GM21381 (cell line): ENCODE results near the gene SIRPD.
"Not testable (repeated sequence)": the region's sequence is repeated elsewhere in the genome, so short reads cannot be mapped to it uniquely, and the experiment has no call there.

Experiments
- ATAC-seq: cut with Tn5 transposase; IDR thresholded peaks from one replicate; pipeline ENCODE4 v1.9.1; 2021; ENCODE audit warnings: mild to moderate bottlenecking, moderate library complexity; ENCODE audit not compliant: unreplicated experiment

Gene SIRPD

GRCh38 chr20:1557605-1558004, at the start of gene SIRPD:
SIRPD (minus strand) TSS chr20:1557705; CDS start chr20:1557653, 52 bp downstream.
- ATAC-seq: no peak

GRCh38 chr20:1600736-1601135, 43.2 kb upstream of the SIRPD start:
- no peak for ATAC-seq

- no peak for ATAC-seq
Measured at GRCh38 chr20:1595333-1595732, 37.8 kb upstream of the SIRPD start.

GRCh38 chr20:1588533-1589460, 31.3 kb upstream of the SIRPD start:
- ATAC-seq: no peak

GRCh38 chr20:1587781-1588532, 30.5 kb upstream of the SIRPD start:
- no peak for ATAC-seq

GRCh38 chr20:1579488-1579887, 22.0 kb upstream of the SIRPD start:
- ATAC-seq: no peak

- ATAC-seq: no peak
Measured at GRCh38 chr20:1577906-1578305, 20.4 kb upstream of the SIRPD start.

- ATAC-seq: not testable (repeated sequence)
Measured at GRCh38 chr20:1577313-1577712, 19.8 kb upstream of the SIRPD start.

GRCh38 chr20:1576641-1577040, 19.1 kb upstream of the SIRPD start:
- ATAC-seq: no peak

GRCh38 chr20:1576003-1576402, 18.5 kb upstream of the SIRPD start:
- not testable (repeated sequence) for ATAC-seq

GRCh38 chr20:1571583-1571982, 14.1 kb upstream of the SIRPD start:
- ATAC-seq: not testable (repeated sequence)

- no peak for ATAC-seq
Measured at GRCh38 chr20:1569415-1569881, 11.9 kb upstream of the SIRPD start.

GRCh38 chr20:1568163-1568490, 10.6 kb upstream of the SIRPD start:
- ATAC-seq: no peak

GRCh38 chr20:1567392-1568162, 10.1 kb upstream of the SIRPD start:
- ATAC-seq: no peak

GRCh38 chr20:1566701-1567100, 9.2 kb upstream of the SIRPD start:
- ATAC-seq: no peak

GRCh38 chr20:1565461-1565860, 8.0 kb upstream of the SIRPD start:
- no peak for ATAC-seq

GRCh38 chr20:1563598-1563997, 6.1 kb upstream of the SIRPD start:
- ATAC-seq: no peak

GRCh38 chr20:1562622-1563021, 5.1 kb upstream of the SIRPD start:
- no peak for ATAC-seq

GRCh38 chr20:1561350-1561749, 3.8 kb upstream of the SIRPD start:
- no peak for ATAC-seq

GRCh38 chr20:1555952-1556351, 1.6 kb downstream of the SIRPD start:
- no peak for ATAC-seq

- ATAC-seq: no peak
Measured at GRCh38 chr20:1539816-1540419, 17.6 kb downstream of the SIRPD start.
